GM19438 (cell line): ENCODE results near the gene SUFU.
"Not testable (repeated sequence)": the region's sequence is repeated elsewhere in the genome, so short reads cannot be mapped to it uniquely, and the experiment has no call there.

Source experiments
- ATAC-seq: cut with Tn5 transposase; IDR thresholded peaks from one replicate; pipeline ENCODE4 v1.9.1; 2021; ENCODE audit warnings: low read depth; ENCODE audit not compliant: unreplicated experiment

The SUFU gene

GRCh38 chr10:102508506-102508905, 4.7 kb downstream of the SUFU start:
- ATAC-seq = no peak

- ATAC-seq = no peak
Observed at GRCh38 chr10:102509387-102509786, 5.6 kb downstream of the SUFU start.

GRCh38 chr10:102511583-102512274, 8.0 kb downstream of the SUFU start:
- ATAC-seq = peak; percentile 88

- ATAC-seq = no peak
Observed at GRCh38 chr10:102514487-102515311, 10.9 kb downstream of the SUFU start.

- no peak for ATAC-seq
Observed at GRCh38 chr10:102515724-102516123, 12.0 kb downstream of the SUFU start.

- ATAC-seq = no peak
Observed at GRCh38 chr10:102517553-102517952, 13.8 kb downstream of the SUFU start.

- no peak for ATAC-seq
Observed at GRCh38 chr10:102519246-102519825, 15.6 kb downstream of the SUFU start.

- ATAC-seq = no peak
Observed at GRCh38 chr10:102522874-102523249, 19.1 kb downstream of the SUFU start.

GRCh38 chr10:102523250-102524029, 19.7 kb downstream of the SUFU start:
- ATAC-seq = no peak

- no peak for ATAC-seq
Observed at GRCh38 chr10:102524746-102525145, 21.0 kb downstream of the SUFU start.

GRCh38 chr10:102527546-102527945, 23.8 kb downstream of the SUFU start:
- no peak for ATAC-seq

- no peak for ATAC-seq
Observed at GRCh38 chr10:102534333-102534732, 30.6 kb downstream of the SUFU start.

- ATAC-seq = not testable (repeated sequence)
Observed at GRCh38 chr10:102534966-102535365, 31.2 kb downstream of the SUFU start.

- ATAC-seq = no peak
Observed at GRCh38 chr10:102535481-102536147, 31.8 kb downstream of the SUFU start.

GRCh38 chr10:102537367-102537766, 33.6 kb downstream of the SUFU start:
- no peak for ATAC-seq

- no peak for ATAC-seq
Observed at GRCh38 chr10:102537948-102538347, 34.2 kb downstream of the SUFU start.

GRCh38 chr10:102538811-102539210, 35.0 kb downstream of the SUFU start:
- ATAC-seq = no peak

- ATAC-seq = peak; percentile 64
Observed at GRCh38 chr10:102540023-102540422, 36.3 kb downstream of the SUFU start.

GRCh38 chr10:102542800-102543418, 39.1 kb downstream of the SUFU start:
- ATAC-seq = no peak
